ENCODE data around the gene RCAN3. TPM values are rescaled to one million over a fixed set of nuclear protein-coding genes. Genes with fewer than 3 reads are reported as not detected.
"Not testable (repeated sequence)": the region's sequence is repeated elsewhere in the genome, so short reads cannot be mapped to it uniquely, and the experiment has no call there.

The RCAN3 gene
- total RNA-seq, 1 experiment from 2014 or later = 36.7 TPM

GRCh38 chr1:24507405-24507804 lies 4.8 kb downstream of the RCAN3 start:
- DNase-seq (ENCODE audit: extremely low read depth, low read depth) = no peak

- no peak for DNase-seq (ENCODE audit: extremely low read depth, low read depth)
These were observed 6.3 kb downstream of the RCAN3 start for GRCh38 chr1:24508911-24509310.

- no peak for DNase-seq (ENCODE audit: extremely low read depth, low read depth)
These were observed 11.1 kb downstream of the RCAN3 start for GRCh38 chr1:24513706-24514105.

- DNase-seq (ENCODE audit: extremely low read depth, low read depth) = no peak
These were observed 12.3 kb downstream of the RCAN3 start for GRCh38 chr1:24514946-24515345.

GRCh38 chr1:24515671-24516209 lies 13.1 kb downstream of the RCAN3 start:
- DNase-seq (ENCODE audit: extremely low read depth, low read depth) = peak; percentile 55

GRCh38 chr1:24516506-24516905 lies 13.9 kb downstream of the RCAN3 start:
- DNase-seq (ENCODE audit: extremely low read depth, low read depth) = no peak

GRCh38 chr1:24517898-24518297 lies 15.3 kb downstream of the RCAN3 start:
- no peak for DNase-seq (ENCODE audit: extremely low read depth, low read depth)

- not testable (repeated sequence) for DNase-seq (ENCODE audit: extremely low read depth, low read depth)
These were observed 17.6 kb downstream of the RCAN3 start for GRCh38 chr1:24520282-24520681.

- no peak for DNase-seq (ENCODE audit: extremely low read depth, low read depth)
These were observed 23.0 kb downstream of the RCAN3 start for GRCh38 chr1:24525606-24526005.

- DNase-seq (ENCODE audit: extremely low read depth, low read depth) = no peak
These were observed 23.4 kb downstream of the RCAN3 start for GRCh38 chr1:24526045-24526444.

- no peak for DNase-seq (ENCODE audit: extremely low read depth, low read depth)
These were observed 24.4 kb downstream of the RCAN3 start for GRCh38 chr1:24526940-24527542.

- no peak for DNase-seq (ENCODE audit: extremely low read depth, low read depth)
These were observed 26.1 kb downstream of the RCAN3 start for GRCh38 chr1:24528744-24529143.

GRCh38 chr1:24529292-24529691 lies 26.7 kb downstream of the RCAN3 start:
- not testable (repeated sequence) for DNase-seq (ENCODE audit: extremely low read depth, low read depth)

- DNase-seq (ENCODE audit: extremely low read depth, low read depth) = no peak
These were observed 32.4 kb downstream of the RCAN3 start for GRCh38 chr1:24535021-24535424.

- DNase-seq (ENCODE audit: extremely low read depth, low read depth) = no peak
These were observed 33.1 kb downstream of the RCAN3 start for GRCh38 chr1:24535778-24536177.

GRCh38 chr1:24536391-24536840 lies 33.8 kb downstream of the RCAN3 start:
- peak; percentile 95 for DNase-seq (ENCODE audit: extremely low read depth, low read depth)

GRCh38 chr1:24540051-24540905 lies 37.6 kb downstream of the RCAN3 start:
- no peak for DNase-seq (ENCODE audit: extremely low read depth, low read depth)

GRCh38 chr1:24540906-24541710 lies 38.5 kb downstream of the RCAN3 start:
- peak; percentile 81 for DNase-seq (ENCODE audit: extremely low read depth, low read depth)

- peak; percentile 59 for DNase-seq (ENCODE audit: extremely low read depth, low read depth)
These were observed 39.2 kb downstream of the RCAN3 start for GRCh38 chr1:24541711-24542346.

- no peak for DNase-seq (ENCODE audit: extremely low read depth, low read depth)
These were observed 41.6 kb downstream of the RCAN3 start for GRCh38 chr1:24544239-24544638.

Measured in NCI-H460 (cell line).